Sigmoid colon (tissue), 3 donors: Measurements from ENCODE around the gene PCDH10.

Experiments
- POLR2A ChIP-seq, 2 donors: fragments of 450-650 bp; IDR thresholded peaks; one replicate each; pipeline ENCODE4 v1.6.1; 2016; ENCODE audit warnings: antibody characterized with exemption in 2 of 2, mild to moderate bottlenecking in 2 of 2, moderate library complexity in 2 of 2
- TF ChIP-seq, protein P1 (sequence below), 4 experiments: fragments of 450-650 bp in 3 of 4; fragments of 200-600 bp in 1 of 4; IDR thresholded peaks; one replicate each; pipeline ENCODE4 v1.5.1; 2016 to 2019; ENCODE audit warnings: antibody characterized with exemption in 4 of 4, mild to moderate bottlenecking in 3 of 4, moderate library complexity in 2 of 4

DNA sequence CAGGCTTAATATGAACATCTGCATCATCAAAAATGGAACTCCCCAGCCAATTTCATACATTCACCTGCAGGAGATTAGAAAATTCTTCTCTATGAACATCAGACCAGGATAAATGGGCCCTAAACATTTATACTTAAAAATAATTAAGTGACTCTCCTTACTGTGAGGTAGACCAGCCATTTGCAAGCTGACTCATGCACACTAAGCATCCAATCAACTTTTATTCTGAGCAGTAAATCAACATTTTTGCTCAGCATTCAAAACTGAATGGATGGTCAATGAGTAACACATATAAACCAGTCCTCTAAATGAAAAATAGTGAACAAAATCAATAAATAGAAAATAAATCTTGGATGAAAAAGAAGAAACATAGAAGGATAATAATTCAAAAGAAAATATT lies 19.9 kb upstream of the PCDH10 start:
- TF ChIP-seq POLR2A (IDR thresholded peaks at IDR 0.05) = no peak
- TF ChIP-seq, protein P1, sequence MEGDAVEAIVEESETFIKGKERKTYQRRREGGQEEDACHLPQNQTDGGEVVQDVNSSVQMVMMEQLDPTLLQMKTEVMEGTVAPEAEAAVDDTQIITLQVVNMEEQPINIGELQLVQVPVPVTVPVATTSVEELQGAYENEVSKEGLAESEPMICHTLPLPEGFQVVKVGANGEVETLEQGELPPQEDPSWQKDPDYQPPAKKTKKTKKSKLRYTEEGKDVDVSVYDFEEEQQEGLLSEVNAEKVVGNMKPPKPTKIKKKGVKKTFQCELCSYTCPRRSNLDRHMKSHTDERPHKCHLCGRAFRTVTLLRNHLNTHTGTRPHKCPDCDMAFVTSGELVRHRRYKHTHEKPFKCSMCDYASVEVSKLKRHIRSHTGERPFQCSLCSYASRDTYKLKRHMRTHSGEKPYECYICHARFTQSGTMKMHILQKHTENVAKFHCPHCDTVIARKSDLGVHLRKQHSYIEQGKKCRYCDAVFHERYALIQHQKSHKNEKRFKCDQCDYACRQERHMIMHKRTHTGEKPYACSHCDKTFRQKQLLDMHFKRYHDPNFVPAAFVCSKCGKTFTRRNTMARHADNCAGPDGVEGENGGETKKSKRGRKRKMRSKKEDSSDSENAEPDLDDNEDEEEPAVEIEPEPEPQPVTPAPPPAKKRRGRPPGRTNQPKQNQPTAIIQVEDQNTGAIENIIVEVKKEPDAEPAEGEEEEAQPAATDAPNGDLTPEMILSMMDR (IDR thresholded peaks at IDR 0.05) = no peak
